Lower leg skin (tissue), 4 donors: ENCODE results near the gene ADGRV1. TPM values are rescaled to one million over a fixed set of nuclear protein-coding genes. Genes with fewer than 3 reads are reported as not detected.

ENCODE experiments used
- DNase-seq, 2 donors: peaks; one replicate each; pipeline ENCODE4 v3.0.0-alpha.2; 2019; ENCODE audit warnings: low spot score in 2 of 2
- H3K4me3 ChIP-seq: fragments of 200-600 bp; sonication (generic); 2 replicates; pipeline ENCODE4 v1.5.1; 2017; ENCODE audit warnings: mild to moderate bottlenecking, low read depth; ENCODE audit not compliant: poor library complexity, severe bottlenecking
- POLR2A ChIP-seq, 2 donors: fragments of 450-650 bp; IDR thresholded peaks; one replicate each; pipeline ENCODE4 v1.6.1; 2016 to 2017; ENCODE audit warnings: antibody characterized with exemption in 2 of 2, mild to moderate bottlenecking in 1 of 2, moderate library complexity in 1 of 2
- WGBS, 2 donors: methylation state at CpG; one replicate each; pipeline ENCODE4 v1.1.5; 2018; 5-methylcytosine and 5-hydroxymethylcytosine counted together
- intact Hi-C: fragments of 100-400 bp; cut with DNase I; formaldehyde crosslinking; loops from one replicate; pipeline ENCODE4 v1.15.0; 2023; ENCODE audit warnings: low total_unique reads
- total RNA-seq, 4 donors: library from RNA; depleted of rRNA; stranded (reverse); fragments of >200 nt; gene quantifications; one replicate each; pipeline ENCODE4 v1.1.0, GENCODE V29; 2016
- TF ChIP-seq, protein P1 (sequence below), 3 donors: fragments of 450-650 bp; IDR thresholded peaks; one replicate each; pipeline ENCODE4 v1.5.1; 2016; ENCODE audit warnings: antibody characterized with exemption in 3 of 3, mild to moderate bottlenecking in 3 of 3, moderate library complexity in 2 of 3

ADGRV1 gene
- total RNA-seq, 4 donors from 2014 or later: 1.2 to 4.0 (median 2.7) TPM

DNA sequence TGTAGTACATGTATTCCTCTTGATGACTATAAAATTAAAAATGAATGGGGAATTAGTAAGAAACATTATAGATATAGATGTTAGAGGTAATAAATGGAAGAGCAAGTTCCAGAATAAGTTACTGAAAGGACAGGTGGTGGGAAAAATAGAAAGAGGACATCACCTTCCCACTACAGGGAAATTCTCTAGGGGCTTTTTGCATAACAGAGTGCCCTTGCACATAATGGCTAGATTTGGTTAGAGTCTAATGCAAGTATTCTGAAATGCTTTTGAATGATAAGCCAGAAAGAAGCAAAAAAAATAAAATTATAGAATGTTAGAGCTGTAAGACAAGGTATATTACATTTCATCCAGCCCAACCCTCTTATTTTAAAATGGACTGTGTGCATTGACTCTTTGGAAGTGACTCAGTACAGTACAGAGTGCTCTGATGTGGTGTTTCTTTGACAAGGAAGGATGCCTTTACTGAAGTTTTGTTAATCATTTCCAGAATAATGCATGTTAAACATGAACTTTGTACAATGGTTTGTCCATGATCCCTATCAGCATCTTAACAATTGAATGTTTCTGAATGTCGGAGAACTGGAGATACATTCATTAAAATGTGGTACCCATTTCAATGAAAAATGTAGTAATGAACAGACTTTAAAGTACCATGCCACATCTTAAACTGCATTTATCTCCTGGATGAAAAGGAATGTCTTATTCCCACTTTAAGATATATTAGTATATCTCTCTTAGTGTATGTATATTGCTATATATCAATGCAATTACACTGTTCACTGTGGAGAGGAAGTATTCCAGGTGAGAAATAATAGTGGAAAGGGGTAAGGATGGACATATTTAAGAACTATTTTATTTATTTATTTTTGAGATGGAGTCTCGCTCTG is 391.1 kb downstream of the ADGRV1 start:
- no peak overlapping the region for H3K4me3 ChIP-seq
- 94 to 95% methylated on average over 2 of the region's 2 CpGs for WGBS, 2 donors
- no peak for DNase-seq
- TF ChIP-seq, protein P1, sequence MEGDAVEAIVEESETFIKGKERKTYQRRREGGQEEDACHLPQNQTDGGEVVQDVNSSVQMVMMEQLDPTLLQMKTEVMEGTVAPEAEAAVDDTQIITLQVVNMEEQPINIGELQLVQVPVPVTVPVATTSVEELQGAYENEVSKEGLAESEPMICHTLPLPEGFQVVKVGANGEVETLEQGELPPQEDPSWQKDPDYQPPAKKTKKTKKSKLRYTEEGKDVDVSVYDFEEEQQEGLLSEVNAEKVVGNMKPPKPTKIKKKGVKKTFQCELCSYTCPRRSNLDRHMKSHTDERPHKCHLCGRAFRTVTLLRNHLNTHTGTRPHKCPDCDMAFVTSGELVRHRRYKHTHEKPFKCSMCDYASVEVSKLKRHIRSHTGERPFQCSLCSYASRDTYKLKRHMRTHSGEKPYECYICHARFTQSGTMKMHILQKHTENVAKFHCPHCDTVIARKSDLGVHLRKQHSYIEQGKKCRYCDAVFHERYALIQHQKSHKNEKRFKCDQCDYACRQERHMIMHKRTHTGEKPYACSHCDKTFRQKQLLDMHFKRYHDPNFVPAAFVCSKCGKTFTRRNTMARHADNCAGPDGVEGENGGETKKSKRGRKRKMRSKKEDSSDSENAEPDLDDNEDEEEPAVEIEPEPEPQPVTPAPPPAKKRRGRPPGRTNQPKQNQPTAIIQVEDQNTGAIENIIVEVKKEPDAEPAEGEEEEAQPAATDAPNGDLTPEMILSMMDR (IDR thresholded peaks at IDR 0.05): no peak
- no peak for TF ChIP-seq POLR2A (IDR thresholded peaks at IDR 0.05)
- intact Hi-C loops: no loop called here

DNA sequence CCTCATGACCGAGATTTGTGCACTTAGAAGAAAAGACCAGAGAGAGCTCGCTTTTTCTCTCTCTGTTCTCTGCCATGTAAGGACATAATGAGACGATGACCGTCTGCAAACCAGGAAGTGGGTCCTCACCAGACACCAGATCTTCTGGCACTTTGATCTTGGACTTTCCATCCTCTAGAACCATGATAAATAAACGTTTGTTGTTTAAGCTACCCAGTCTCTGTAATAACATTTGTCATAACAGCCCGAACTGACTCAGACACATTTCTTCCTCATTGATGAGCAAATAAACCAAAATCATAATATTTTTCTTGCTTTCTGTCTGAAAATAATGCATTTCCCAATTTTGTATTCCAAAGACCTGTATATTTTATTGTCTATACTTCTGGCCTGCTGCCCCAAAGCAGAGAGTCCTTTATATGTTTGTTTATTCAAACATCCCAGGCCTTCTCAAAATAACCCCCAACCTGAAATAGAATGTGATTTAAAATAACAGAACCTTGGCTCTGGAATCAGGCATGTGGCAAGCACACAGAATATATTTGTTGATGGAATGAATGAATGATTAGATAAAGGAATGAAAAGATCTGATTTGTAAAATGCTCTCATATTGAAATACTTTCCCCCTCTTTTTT is 396.5 kb downstream of the ADGRV1 start:
- no peak overlapping the region for H3K4me3 ChIP-seq
- TF ChIP-seq, protein P1 (IDR thresholded peaks at IDR 0.05): no peak
- no peak for TF ChIP-seq POLR2A (IDR thresholded peaks at IDR 0.05)
- intact Hi-C loops: no loop called here
- WGBS, 2 donors: 91 to 95% methylated on average over 6 of the region's 6 CpGs
- no peak for DNase-seq

DNA sequence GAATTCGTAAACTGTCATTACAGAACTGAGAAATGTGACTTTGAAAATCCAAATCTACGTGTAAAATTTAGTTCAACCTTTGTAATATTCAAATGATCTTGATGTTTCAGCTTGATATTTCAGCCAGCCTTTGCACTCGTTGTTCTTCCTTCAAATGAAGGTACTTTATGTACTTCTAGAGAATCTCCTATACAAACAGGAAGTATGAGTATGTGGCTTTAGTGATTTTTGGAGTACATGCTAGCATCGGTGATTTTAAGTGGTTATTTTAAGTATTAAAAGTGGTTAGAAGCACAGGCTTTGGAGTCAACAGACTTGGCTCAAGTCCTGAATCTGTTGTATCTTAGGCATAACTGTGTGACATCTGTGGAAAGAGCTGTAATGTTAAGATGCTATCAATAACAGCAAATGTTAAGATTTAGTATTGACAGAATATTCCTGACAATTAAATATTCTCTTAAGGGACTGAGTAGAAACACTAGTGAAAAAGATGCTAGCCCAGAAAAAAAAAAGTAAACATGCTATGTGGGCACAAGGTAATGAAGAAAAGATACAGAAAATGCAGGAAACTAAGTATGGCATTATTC is 398.0 kb downstream of the ADGRV1 start:
- DNase-seq: no peak
- intact Hi-C loops: no loop called here

DNA sequence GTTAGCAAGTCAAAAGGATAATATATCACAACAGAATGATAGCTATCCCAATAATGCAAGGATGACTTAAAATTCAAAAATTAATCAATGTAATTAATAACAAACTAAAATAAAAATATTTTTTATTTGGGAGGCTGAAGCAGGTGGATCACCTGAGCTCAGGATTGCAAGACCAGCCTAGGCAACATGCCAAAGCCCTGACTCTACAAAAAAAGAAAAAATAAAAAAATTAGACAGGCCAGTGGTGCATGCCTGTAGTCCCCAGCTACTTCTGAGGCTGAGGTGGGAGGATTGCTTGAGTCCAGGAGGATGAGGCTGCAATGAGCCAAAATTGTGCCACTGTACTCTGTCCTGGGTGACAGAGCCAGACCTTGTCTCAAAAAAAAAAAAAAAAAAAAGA is 399.3 kb downstream of the ADGRV1 start:
- intact Hi-C loops: no loop called here
- TF ChIP-seq, protein P1 (IDR thresholded peaks at IDR 0.05): no peak
- no peak for TF ChIP-seq POLR2A (IDR thresholded peaks at IDR 0.05)
- DNase-seq: no peak
- no peak overlapping the region for H3K4me3 ChIP-seq

More for the DNA sequence above, 398.0 kb downstream of the ADGRV1 start:
- 43 to 50% methylated on average over 4 of the region's 4 CpGs for WGBS, 2 donors
- no peak overlapping the region for H3K4me3 ChIP-seq
- TF ChIP-seq, protein P1 (IDR thresholded peaks at IDR 0.05): no peak
- TF ChIP-seq POLR2A (IDR thresholded peaks at IDR 0.05): no peak

DNA sequence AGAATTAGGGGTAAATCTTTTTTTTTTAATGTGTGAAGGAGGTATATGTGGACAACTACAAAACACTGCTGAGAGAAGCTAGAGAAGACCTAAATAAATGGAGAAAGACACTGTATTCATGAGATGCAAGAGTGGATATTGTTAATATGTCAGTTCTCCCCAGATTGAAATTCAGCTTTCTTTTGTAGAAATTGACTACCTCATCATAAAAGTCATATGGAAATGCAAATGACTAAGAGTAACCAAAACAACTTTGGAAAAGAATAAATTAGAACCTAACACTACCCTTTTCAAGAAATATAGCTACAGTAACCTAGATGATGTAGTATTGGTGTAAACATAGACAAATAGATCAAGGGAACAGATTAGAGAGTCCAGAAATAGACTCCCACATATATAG is 400.7 kb downstream of the ADGRV1 start:
- DNase-seq: no peak
- H3K4me3 ChIP-seq: no peak overlapping the region
- TF ChIP-seq, protein P1 (IDR thresholded peaks at IDR 0.05): no peak
- no peak for TF ChIP-seq POLR2A (IDR thresholded peaks at IDR 0.05)
- intact Hi-C loops: no loop called here
